HFFc6 (cell line): ENCODE results near the gene SORCS2. TPM values are rescaled to one million over a fixed set of nuclear protein-coding genes. Genes with fewer than 3 reads are reported as not detected.

Experiments
- DNase-seq: peaks from one replicate; pipeline ENCODE4 v3.0.0-alpha.2; 2018
- H3K27ac Mint-ChIP-seq: 2 replicates; pipeline ENCODE4 v1.8.0; 2020; ENCODE audit warnings: mild to moderate bottlenecking, mixed read lengths
- H3K27me3 Mint-ChIP-seq: 2 replicates; pipeline ENCODE4 v1.8.0; 2021; ENCODE audit warnings: mild to moderate bottlenecking, moderate library complexity, mixed read lengths; ENCODE audit not compliant: insufficient read depth
- H3K36me3 Mint-ChIP-seq: 2 replicates; pipeline ENCODE4 v1.8.0; 2021; ENCODE audit warnings: low read depth, mixed read lengths
- H3K4me1 Mint-ChIP-seq: 2 replicates; pipeline ENCODE4 v1.8.0; 2020; ENCODE audit warnings: low read depth, mixed read lengths
- H3K4me3 Mint-ChIP-seq: 2 replicates; pipeline ENCODE4 v1.8.0; 2020; ENCODE audit warnings: mild to moderate bottlenecking, moderate library complexity, mixed read lengths
- H3K9me3 Mint-ChIP-seq: 2 replicates; pipeline ENCODE4 v1.8.0; 2020; ENCODE audit warnings: mild to moderate bottlenecking, mixed read lengths
- CTCF ChIP-seq: fragments of 200-600 bp; sonication (generic); IDR thresholded peaks from 2 replicates; pipeline ENCODE4 v1.5.0; 2021; ENCODE audit warnings: antibody characterized with exemption, mild to moderate bottlenecking
- total RNA-seq, 6 experiments: library from RNA; stranded (reverse); fragmentation: NEBNext Ultra II Directional; extraction: Animal tissue kit (Norgen Biotek cat#: 25700); gene quantifications; 2 replicates in 1 of 6; 3 replicates in 5 of 6; pipeline ENCODE4 v1.2.3, GENCODE V29; 2021

The SORCS2 gene
- total RNA-seq, 6 experiments from 2014 or later: 0.05 to 0.15 (median 0.12) TPM; not detected in 3

GRCh38 chr4:7294176-7294756, 101.9 kb downstream of the SORCS2 start:
- Mint-ChIP-seq H3K9me3 (no peaks in the 10 kb centered on the region), H3K36me3 (no peaks in the 10 kb centered on the region), H3K27ac (no peak overlapping the region), H3K4me1 (no peaks in the 10 kb centered on the region), H3K4me3 (no peak overlapping the region), H3K27me3 (peaks cover 21% of the 10 kb centered on the region)
- no peak for TF ChIP-seq CTCF
- no peak for DNase-seq

- no peaks in the 10 kb centered on the region for H3K9me3 Mint-ChIP-seq
- TF ChIP-seq CTCF: no peak
- H3K36me3 Mint-ChIP-seq: no peaks in the 10 kb centered on the region
- H3K27me3 Mint-ChIP-seq: peaks cover 28% of the 10 kb centered on the region
- no peak overlapping the region for H3K4me3 Mint-ChIP-seq
- H3K4me1 Mint-ChIP-seq: no peaks in the 10 kb centered on the region
- no peak for DNase-seq
- H3K27ac Mint-ChIP-seq: no peak overlapping the region
Measured at GRCh38 chr4:7295197-7295910, 103.0 kb downstream of the SORCS2 start.

- no peak overlapping the region for H3K4me3 Mint-ChIP-seq
- no peaks in the 10 kb centered on the region for H3K9me3 Mint-ChIP-seq
- no peak overlapping the region for H3K27ac Mint-ChIP-seq
- no peaks in the 10 kb centered on the region for H3K36me3 Mint-ChIP-seq
- peak; percentile 87 for TF ChIP-seq CTCF
- H3K27me3 Mint-ChIP-seq: peaks cover 35% of the 10 kb centered on the region
- peak; percentile 35 for DNase-seq
- H3K4me1 Mint-ChIP-seq: no peaks in the 10 kb centered on the region
Measured at GRCh38 chr4:7295911-7296660, 103.7 kb downstream of the SORCS2 start.

- H3K27me3 Mint-ChIP-seq: peaks cover 32% of the 10 kb centered on the region
- no peak for DNase-seq
- H3K36me3 Mint-ChIP-seq: no peaks in the 10 kb centered on the region
- H3K4me3 Mint-ChIP-seq: no peak overlapping the region
- no peaks in the 10 kb centered on the region for H3K4me1 Mint-ChIP-seq
- no peaks in the 10 kb centered on the region for H3K9me3 Mint-ChIP-seq
- no peak for TF ChIP-seq CTCF
- no peak overlapping the region for H3K27ac Mint-ChIP-seq
Measured at GRCh38 chr4:7296661-7297335, 104.5 kb downstream of the SORCS2 start.

GRCh38 chr4:7297374-7297773, 105.0 kb downstream of the SORCS2 start:
- Mint-ChIP-seq H3K36me3 (no peaks in the 10 kb centered on the region), H3K4me1 (no peaks in the 10 kb centered on the region), H3K4me3 (no peak overlapping the region), H3K27ac (no peak overlapping the region), H3K27me3 (peaks cover 38% of the 10 kb centered on the region), H3K9me3 (no peaks in the 10 kb centered on the region)
- no peak for TF ChIP-seq CTCF
- no peak for DNase-seq
